H9 (cell line): ENCODE measurements around the gene DLG2. TPM values are rescaled to one million over a fixed set of nuclear protein-coding genes. Genes with fewer than 3 reads are reported as not detected.
A peak's percentile ranks its signal among the peaks of the same experiment; 100 is the strongest.

Source experiments
- DNase-seq: peaks from one replicate; pipeline ENCODE4 v3.0.0-alpha.2; 2017
- H2AFZ ChIP-seq: one replicate; pipeline ENCODE4 v1.6.1; 2013; ENCODE audit warnings: mild to moderate bottlenecking, low read length, control low read depth, moderate library complexity
- H2AK5ac ChIP-seq: 2 replicates; pipeline ENCODE4 v1.6.1; 2013; ENCODE audit warnings: low read length, control low read depth, mixed read lengths; ENCODE audit not compliant: insufficient read length
- H2BK120ac ChIP-seq: one replicate; pipeline ENCODE4 v1.6.1; 2013; ENCODE audit warnings: low read depth, mild to moderate bottlenecking, low read length, control low read depth, inconsistent platforms; ENCODE audit not compliant: poor library complexity, severe bottlenecking
- H2BK12ac ChIP-seq: 2 replicates; pipeline ENCODE4 v1.6.1; 2013; ENCODE audit warnings: low read length, control low read depth, mixed read lengths, low read depth; ENCODE audit not compliant: insufficient read length
- H2BK15ac ChIP-seq: 2 replicates; pipeline ENCODE4 v1.6.1; 2013; ENCODE audit warnings: low read depth, low read length, control low read depth
- H2BK20ac ChIP-seq: one replicate; pipeline ENCODE4 v1.6.1; 2013; ENCODE audit warnings: low read depth, mild to moderate bottlenecking, low read length, control low read depth, inconsistent platforms; ENCODE audit not compliant: poor library complexity, severe bottlenecking
- H2BK5ac ChIP-seq: 2 replicates; pipeline ENCODE4 v1.6.1; 2013; ENCODE audit warnings: low read length, control low read depth, mixed read lengths; ENCODE audit not compliant: insufficient read length
- H3K14ac ChIP-seq: 2 replicates; pipeline ENCODE4 v1.6.1; 2013; ENCODE audit warnings: low read length, control low read depth; ENCODE audit not compliant: insufficient read depth
- H3K18ac ChIP-seq: 2 replicates; pipeline ENCODE4 v1.6.1; 2013; ENCODE audit warnings: low read depth, mild to moderate bottlenecking, mixed read lengths, low read length, control low read depth; ENCODE audit not compliant: insufficient read length
- H3K23ac ChIP-seq: 2 replicates; pipeline ENCODE4 v1.6.1; 2013; ENCODE audit warnings: low read length, control low read depth, mixed read lengths, low read depth; ENCODE audit not compliant: insufficient read length
- H3K23me2 ChIP-seq: 2 replicates; pipeline ENCODE4 v1.6.1; 2013; ENCODE audit warnings: low read depth, mild to moderate bottlenecking, mixed read lengths, low read length, control low read depth; ENCODE audit not compliant: insufficient read length, poor library complexity, severe bottlenecking
- H3K27ac ChIP-seq: 2 replicates; pipeline ENCODE4 v1.5.1; 2013; ENCODE audit warnings: low read length, control low read depth, mixed read lengths, low read depth; ENCODE audit not compliant: insufficient read length
- H3K27me3 ChIP-seq: 2 replicates; pipeline ENCODE4 v1.6.1; 2013; ENCODE audit warnings: low read length, control low read depth, inconsistent platforms; ENCODE audit not compliant: insufficient read depth
- H3K4ac ChIP-seq: 2 replicates; pipeline ENCODE4 v1.6.1; 2013; ENCODE audit warnings: low read depth, mild to moderate bottlenecking, control low read depth, inconsistent platforms, low read length, moderate library complexity
- H3K4me1 ChIP-seq: 2 replicates; pipeline ENCODE4 v1.6.1; 2013; ENCODE audit warnings: low read length, control low read depth, inconsistent platforms; ENCODE audit not compliant: insufficient read depth
- H3K4me2 ChIP-seq: 2 replicates; pipeline ENCODE4 v1.6.1; 2013; ENCODE audit warnings: low read length, control low read depth, mixed read lengths; ENCODE audit not compliant: insufficient read length, insufficient read depth
- H3K56ac ChIP-seq: 2 replicates; pipeline ENCODE4 v1.6.1; 2013; ENCODE audit warnings: low read depth, mild to moderate bottlenecking, mixed read lengths, low read length, control low read depth; ENCODE audit not compliant: insufficient read length
- H3K79me1 ChIP-seq: 2 replicates; pipeline ENCODE4 v1.6.1; 2013; ENCODE audit warnings: low read depth, mild to moderate bottlenecking, moderate library complexity, low read length, control low read depth, inconsistent platforms; ENCODE audit not compliant: insufficient read depth, poor library complexity, severe bottlenecking
- H3K79me2 ChIP-seq: 2 replicates; pipeline ENCODE4 v1.6.1; 2013; ENCODE audit warnings: low read length, control low read depth, inconsistent platforms; ENCODE audit not compliant: insufficient read depth
- H3K9ac ChIP-seq: 2 replicates; pipeline ENCODE4 v1.6.1; 2013; ENCODE audit warnings: low read length, control low read depth, mixed read lengths; ENCODE audit not compliant: insufficient read length; ENCODE audit errors: extremely low read depth
- H3K9me3 ChIP-seq: one replicate; pipeline ENCODE4 v1.6.1; 2013; ENCODE audit warnings: low read depth, low read length, inconsistent platforms; ENCODE audit not compliant: control insufficient read depth
- H3T11ph ChIP-seq: one replicate; pipeline ENCODE4 v1.6.1; 2013; ENCODE audit warnings: mild to moderate bottlenecking, low read length, control low read depth, inconsistent platforms
- H4K20me1 ChIP-seq: one replicate; pipeline ENCODE4 v1.6.1; 2013; ENCODE audit not compliant: control insufficient read depth, insufficient read length, insufficient read depth
- H4K5ac ChIP-seq: 2 replicates; pipeline ENCODE4 v1.6.1; 2013; ENCODE audit warnings: low read depth, mild to moderate bottlenecking, mixed read lengths, low read length, control low read depth; ENCODE audit not compliant: insufficient read length
- H4K8ac ChIP-seq: replicated peaks from 2 replicates; pipeline ENCODE4 v1.6.1; 2013; ENCODE audit warnings: low read length, control low read depth, mixed read lengths, low read depth; ENCODE audit not compliant: insufficient read length
- H4K91ac ChIP-seq: 2 replicates; pipeline ENCODE4 v1.6.1; 2013; ENCODE audit warnings: low read depth, mild to moderate bottlenecking, moderate library complexity, mixed read lengths, low read length, control low read depth; ENCODE audit not compliant: insufficient read length
- H3K27ac Mint-ChIP-seq, 3 experiments: 2 replicates in 2 of 3; 3 replicates in 1 of 3; pipeline ENCODE4 v1.8.0; 2020 to 2021; ENCODE audit warnings: mixed read lengths in 3 of 3, mild to moderate bottlenecking in 1 of 3, moderate library complexity in 1 of 3
- H3K27me3 Mint-ChIP-seq: 2 replicates; pipeline ENCODE4 v1.8.0; 2021; ENCODE audit warnings: low read depth, mild to moderate bottlenecking, moderate library complexity, mixed read lengths
- H3K36me3 Mint-ChIP-seq, 3 experiments: 2 replicates in 2 of 3; 3 replicates in 1 of 3; pipeline ENCODE4 v1.8.0; 2020 to 2021; ENCODE audit warnings: low read depth in 3 of 3, mixed read lengths in 3 of 3; ENCODE audit not compliant: insufficient read depth in 1 of 3
- H3K4me1 Mint-ChIP-seq, 2 experiments: 2 replicates each; pipeline ENCODE4 v1.8.0; 2020; ENCODE audit warnings: mixed read lengths in 2 of 2
- H3K4me3 Mint-ChIP-seq, 2 experiments: 2 replicates in 1 of 2; 3 replicates in 1 of 2; pipeline ENCODE4 v1.8.0; 2020 to 2021; ENCODE audit warnings: mild to moderate bottlenecking in 2 of 2, mixed read lengths in 2 of 2, moderate library complexity in 1 of 2
- H3K9me3 Mint-ChIP-seq, 2 experiments: 2 replicates in 1 of 2; 3 replicates in 1 of 2; pipeline ENCODE4 v1.8.0; 2020; ENCODE audit warnings: mild to moderate bottlenecking in 2 of 2, mixed read lengths in 2 of 2, moderate library complexity in 1 of 2
- WGBS: extraction: QIAGEN DNeasy Blood & Tissue Kit; methylation state at CpG from one replicate; pipeline ENCODE4 v1.1.7; 2013; ENCODE audit warnings: missing lambda C conversion rate, low lambda C conversion rate, mixed read lengths; ENCODE audit not compliant: insufficient read length; ENCODE audit errors: extremely low coverage; 5-methylcytosine and 5-hydroxymethylcytosine counted together
- total RNA-seq: library from RNA; stranded (reverse); gene quantifications from 2 replicates; pipeline ENCODE4 v1.2.1, GENCODE V29; 2021
- TF ChIP-seq, protein P1 (sequence below): fragments of 200-600 bp; sonication (generic); conservative IDR thresholded peaks from 3 replicates; pipeline ENCODE4 v1.8.0; 2021; ENCODE audit warnings: antibody characterized with exemption, mild to moderate bottlenecking

DLG2 gene
- total RNA-seq, 1 experiment from 2014 or later = 8.0 TPM

DNA sequence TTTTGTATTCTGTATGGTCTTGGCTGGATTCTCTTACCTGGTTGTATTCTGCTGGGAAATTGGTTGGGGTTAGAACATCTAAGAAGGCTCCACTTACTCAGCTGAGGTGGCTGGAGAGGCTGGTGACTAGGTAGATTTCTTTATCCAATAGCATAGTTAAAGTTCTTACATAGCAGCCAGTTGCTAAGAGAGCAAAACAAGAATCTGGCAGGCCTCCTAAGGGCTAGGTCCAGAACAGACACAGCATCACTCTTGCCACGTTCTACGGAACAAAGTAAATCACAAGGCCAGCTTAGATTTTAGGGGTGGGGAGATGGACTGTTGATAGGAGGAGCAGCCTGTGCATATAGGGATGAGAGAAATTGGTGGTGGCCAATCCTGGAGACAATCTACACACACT, 2199.6 kb downstream of the DLG2 start:
- Mint-ChIP-seq H3K4me3 (no peak overlapping the region), H3K36me3 (peaks cover 0 to 3% (median 0%) of the 10 kb centered on the region in 3 experiments; a peak in 3 of 7 replicates), H3K27ac (no peak overlapping the region), H3K9me3 (peaks cover 0 to 4% of the 10 kb centered on the region in 2 experiments; a peak in 4 of 5 replicates), H3K27me3 (no peaks in the 10 kb centered on the region), H3K4me1 (peaks cover 8% of the 10 kb centered on the region in 2 experiments)
- Histone ChIP-seq H2BK5ac (peak overlapping the region; percentile 50), H4K5ac (no peak overlapping the region), H3K9ac (no peak overlapping the region), H3K4me1 (peaks cover 4% of the 10 kb centered on the region; the same call in 1 of the 2 replicates), H2BK15ac (no peak overlapping the region), H3K18ac (no peak overlapping the region), H4K91ac (no peak overlapping the region), H3T11ph (no peak overlapping the region), H2BK12ac (no peak overlapping the region), H4K20me1 (no peaks in the 10 kb centered on the region), H3K27me3 (no peaks in the 10 kb centered on the region), H3K79me1 (no peaks in the 10 kb centered on the region), H3K4ac (no peak overlapping the region), H2BK20ac (no peak overlapping the region), H3K79me2 (no peaks in the 10 kb centered on the region), H3K23ac (no peak overlapping the region), H2AK5ac (no peak overlapping the region), H3K4me2 (no peak overlapping the region), H3K27ac (no peak overlapping the region), H3K56ac (no peak overlapping the region), H2BK120ac (no peak overlapping the region), H4K8ac (no peak overlapping the region), H3K14ac (no peak overlapping the region), H3K9me3 (no peaks in the 10 kb centered on the region), H2AFZ (no peak overlapping the region), H3K23me2 (no peaks in the 10 kb centered on the region)
- TF ChIP-seq, protein P1, sequence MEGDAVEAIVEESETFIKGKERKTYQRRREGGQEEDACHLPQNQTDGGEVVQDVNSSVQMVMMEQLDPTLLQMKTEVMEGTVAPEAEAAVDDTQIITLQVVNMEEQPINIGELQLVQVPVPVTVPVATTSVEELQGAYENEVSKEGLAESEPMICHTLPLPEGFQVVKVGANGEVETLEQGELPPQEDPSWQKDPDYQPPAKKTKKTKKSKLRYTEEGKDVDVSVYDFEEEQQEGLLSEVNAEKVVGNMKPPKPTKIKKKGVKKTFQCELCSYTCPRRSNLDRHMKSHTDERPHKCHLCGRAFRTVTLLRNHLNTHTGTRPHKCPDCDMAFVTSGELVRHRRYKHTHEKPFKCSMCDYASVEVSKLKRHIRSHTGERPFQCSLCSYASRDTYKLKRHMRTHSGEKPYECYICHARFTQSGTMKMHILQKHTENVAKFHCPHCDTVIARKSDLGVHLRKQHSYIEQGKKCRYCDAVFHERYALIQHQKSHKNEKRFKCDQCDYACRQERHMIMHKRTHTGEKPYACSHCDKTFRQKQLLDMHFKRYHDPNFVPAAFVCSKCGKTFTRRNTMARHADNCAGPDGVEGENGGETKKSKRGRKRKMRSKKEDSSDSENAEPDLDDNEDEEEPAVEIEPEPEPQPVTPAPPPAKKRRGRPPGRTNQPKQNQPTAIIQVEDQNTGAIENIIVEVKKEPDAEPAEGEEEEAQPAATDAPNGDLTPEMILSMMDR = no peak
- WGBS = no CpG with 5 or more reads among the region's 2 CpGs
- DNase-seq = no peak
